Erythroblast (primary cell): Measurements from ENCODE around the gene KIF14.

Experiments
- GATA1 ChIP-seq: IDR thresholded peaks from 2 replicates; pipeline ENCODE4 v1.6.1; 2011; ENCODE audit warnings: low read depth, mild to moderate bottlenecking, control low read depth, low read length, moderate library complexity
- POLR2A ChIP-seq: IDR thresholded peaks from 2 replicates; pipeline ENCODE4 v1.6.1; 2011; ENCODE audit warnings: mild to moderate bottlenecking, low read length

- no peak for TF ChIP-seq POLR2A
- TF ChIP-seq GATA1, result no peak
Observed at GRCh38 chr1:200505257-200505656, 115.3 kb downstream of the KIF14 start.
